HL-60 (cell line): ENCODE measurements around the gene LSG1.

Experiments
- GABPA ChIP-seq: IDR thresholded peaks from 2 replicates; pipeline ENCODE4 v1.6.1; 2012; ENCODE audit warnings: low read depth
- TF ChIP-seq, protein P1 (sequence below): IDR thresholded peaks from one replicate; pipeline ENCODE4 v1.5.1; 2011; ENCODE audit warnings: low read length, control low read depth, inconsistent platforms; ENCODE audit not compliant: insufficient read depth

DNA sequence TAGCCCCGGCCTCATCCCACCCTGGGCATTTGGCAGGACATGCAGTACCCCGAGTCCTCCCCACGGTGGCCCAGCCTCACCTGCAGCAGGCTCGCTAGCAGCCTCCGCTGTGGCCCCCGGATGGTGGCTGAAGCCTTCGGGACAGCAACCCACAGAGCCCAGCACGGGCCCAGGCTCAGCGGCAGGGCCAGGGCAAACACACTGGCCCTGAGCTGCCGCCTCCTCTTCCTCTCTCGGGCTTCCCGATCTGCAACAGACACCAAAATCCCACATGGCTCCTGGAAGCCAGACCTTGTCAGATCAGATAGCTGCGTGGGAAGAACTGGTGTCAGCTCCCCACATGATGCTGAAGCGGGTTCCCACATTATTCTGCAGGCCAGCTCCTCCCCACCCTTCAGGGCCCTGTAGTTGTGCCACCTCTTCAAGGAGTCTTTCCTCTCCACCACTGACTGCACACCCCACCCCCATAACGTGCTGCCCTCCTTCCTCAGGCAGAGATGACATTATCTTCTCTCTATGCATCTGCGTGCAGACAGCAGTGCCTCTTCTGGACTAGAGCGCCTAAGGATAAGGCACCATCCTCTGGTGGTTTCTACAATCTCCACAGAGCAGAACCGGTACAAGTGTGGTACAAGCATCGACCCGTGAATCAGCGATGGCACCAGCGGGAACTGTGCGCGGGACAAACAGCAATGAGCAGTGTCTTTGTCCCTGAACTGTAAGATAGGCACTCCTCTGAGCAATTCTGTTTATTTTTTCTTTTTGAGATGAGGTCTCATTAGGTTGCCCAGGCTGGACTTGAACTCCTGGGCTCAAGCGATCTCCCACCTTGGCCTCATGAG, 48.3 kb downstream of the LSG1 start:
- no peak for TF ChIP-seq GABPA
- TF ChIP-seq, protein P1, sequence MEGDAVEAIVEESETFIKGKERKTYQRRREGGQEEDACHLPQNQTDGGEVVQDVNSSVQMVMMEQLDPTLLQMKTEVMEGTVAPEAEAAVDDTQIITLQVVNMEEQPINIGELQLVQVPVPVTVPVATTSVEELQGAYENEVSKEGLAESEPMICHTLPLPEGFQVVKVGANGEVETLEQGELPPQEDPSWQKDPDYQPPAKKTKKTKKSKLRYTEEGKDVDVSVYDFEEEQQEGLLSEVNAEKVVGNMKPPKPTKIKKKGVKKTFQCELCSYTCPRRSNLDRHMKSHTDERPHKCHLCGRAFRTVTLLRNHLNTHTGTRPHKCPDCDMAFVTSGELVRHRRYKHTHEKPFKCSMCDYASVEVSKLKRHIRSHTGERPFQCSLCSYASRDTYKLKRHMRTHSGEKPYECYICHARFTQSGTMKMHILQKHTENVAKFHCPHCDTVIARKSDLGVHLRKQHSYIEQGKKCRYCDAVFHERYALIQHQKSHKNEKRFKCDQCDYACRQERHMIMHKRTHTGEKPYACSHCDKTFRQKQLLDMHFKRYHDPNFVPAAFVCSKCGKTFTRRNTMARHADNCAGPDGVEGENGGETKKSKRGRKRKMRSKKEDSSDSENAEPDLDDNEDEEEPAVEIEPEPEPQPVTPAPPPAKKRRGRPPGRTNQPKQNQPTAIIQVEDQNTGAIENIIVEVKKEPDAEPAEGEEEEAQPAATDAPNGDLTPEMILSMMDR, result no peak
